AG09309 (cell line): Measurements from ENCODE around the gene ZBTB49.

Experiments used
- DNase-seq: peaks from one replicate; pipeline ENCODE4 v3.0.0-alpha.2; 2010; ENCODE audit warnings: low read depth
- H3K4me3 ChIP-seq: 2 replicates; pipeline ENCODE4 v1.5.1; 2011; ENCODE audit warnings: mild to moderate bottlenecking, low read depth, low read length, moderate library complexity; ENCODE audit not compliant: control insufficient read depth
- TF ChIP-seq, protein P1 (sequence below): IDR thresholded peaks from 2 replicates; pipeline ENCODE4 v1.5.1; 2011; ENCODE audit warnings: mild to moderate bottlenecking, low read depth, low read length, inconsistent platforms; ENCODE audit not compliant: insufficient read depth, control insufficient read depth; ENCODE audit errors: missing control alignments

Gene ZBTB49

DNA sequence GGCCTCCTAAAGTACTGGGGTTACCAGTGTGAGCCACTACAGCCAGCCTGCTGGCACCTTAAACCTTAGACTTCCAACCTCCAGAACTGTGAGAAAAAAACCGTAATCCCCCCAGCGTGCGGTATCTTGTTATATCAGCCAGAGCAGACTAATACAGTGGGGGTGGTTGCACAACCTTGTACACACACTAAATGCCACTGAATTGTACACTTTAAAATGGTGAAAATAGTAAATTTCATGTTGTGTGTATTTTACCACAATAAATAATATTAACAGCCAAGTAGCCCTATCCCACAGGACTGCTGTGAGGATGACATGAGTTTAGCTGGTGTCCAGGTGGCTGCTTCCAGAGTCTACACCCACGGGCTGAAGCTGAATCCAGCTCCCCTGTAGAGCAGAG, 38.8 kb downstream of the ZBTB49 start:
- TF ChIP-seq, protein P1, sequence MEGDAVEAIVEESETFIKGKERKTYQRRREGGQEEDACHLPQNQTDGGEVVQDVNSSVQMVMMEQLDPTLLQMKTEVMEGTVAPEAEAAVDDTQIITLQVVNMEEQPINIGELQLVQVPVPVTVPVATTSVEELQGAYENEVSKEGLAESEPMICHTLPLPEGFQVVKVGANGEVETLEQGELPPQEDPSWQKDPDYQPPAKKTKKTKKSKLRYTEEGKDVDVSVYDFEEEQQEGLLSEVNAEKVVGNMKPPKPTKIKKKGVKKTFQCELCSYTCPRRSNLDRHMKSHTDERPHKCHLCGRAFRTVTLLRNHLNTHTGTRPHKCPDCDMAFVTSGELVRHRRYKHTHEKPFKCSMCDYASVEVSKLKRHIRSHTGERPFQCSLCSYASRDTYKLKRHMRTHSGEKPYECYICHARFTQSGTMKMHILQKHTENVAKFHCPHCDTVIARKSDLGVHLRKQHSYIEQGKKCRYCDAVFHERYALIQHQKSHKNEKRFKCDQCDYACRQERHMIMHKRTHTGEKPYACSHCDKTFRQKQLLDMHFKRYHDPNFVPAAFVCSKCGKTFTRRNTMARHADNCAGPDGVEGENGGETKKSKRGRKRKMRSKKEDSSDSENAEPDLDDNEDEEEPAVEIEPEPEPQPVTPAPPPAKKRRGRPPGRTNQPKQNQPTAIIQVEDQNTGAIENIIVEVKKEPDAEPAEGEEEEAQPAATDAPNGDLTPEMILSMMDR: no peak
- no peak for DNase-seq
- H3K4me3 ChIP-seq: no peak overlapping the region

GRCh38 chr4:4329496-4329895, 39.4 kb downstream of the ZBTB49 start:
- no peak for DNase-seq
- TF ChIP-seq, protein P1: no peak
- no peak overlapping the region for H3K4me3 ChIP-seq

- TF ChIP-seq, protein P1: no peak
- H3K4me3 ChIP-seq: no peak overlapping the region
- no peak for DNase-seq
Measured at GRCh38 chr4:4330794-4331193, 40.7 kb downstream of the ZBTB49 start.

DNA sequence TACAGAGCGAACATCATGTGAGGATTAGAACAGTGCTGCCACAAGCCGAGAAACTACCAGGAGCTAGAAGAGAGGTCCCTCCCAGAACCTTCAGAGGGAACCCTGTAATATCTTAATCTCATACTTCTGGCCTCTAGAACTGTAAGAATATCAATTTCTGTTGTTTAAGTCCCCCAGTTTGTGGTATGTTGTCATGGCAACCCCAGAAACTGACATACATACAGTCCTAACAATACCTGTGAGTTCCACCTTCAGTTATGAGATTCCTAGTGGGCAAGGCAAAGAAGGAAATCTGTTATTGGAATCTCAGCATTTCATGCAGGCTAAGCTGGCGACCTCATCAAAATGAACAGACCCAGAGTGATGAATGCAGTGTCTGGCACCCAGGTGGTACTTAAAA, 42.5 kb downstream of the ZBTB49 start:
- TF ChIP-seq, protein P1: no peak
- DNase-seq: no peak
- no peak overlapping the region for H3K4me3 ChIP-seq

GRCh38 chr4:4333265-4333706, 43.2 kb downstream of the ZBTB49 start:
- no peak overlapping the region for H3K4me3 ChIP-seq
- TF ChIP-seq, protein P1: peak; percentile 6
- DNase-seq: peak; percentile 66

DNA sequence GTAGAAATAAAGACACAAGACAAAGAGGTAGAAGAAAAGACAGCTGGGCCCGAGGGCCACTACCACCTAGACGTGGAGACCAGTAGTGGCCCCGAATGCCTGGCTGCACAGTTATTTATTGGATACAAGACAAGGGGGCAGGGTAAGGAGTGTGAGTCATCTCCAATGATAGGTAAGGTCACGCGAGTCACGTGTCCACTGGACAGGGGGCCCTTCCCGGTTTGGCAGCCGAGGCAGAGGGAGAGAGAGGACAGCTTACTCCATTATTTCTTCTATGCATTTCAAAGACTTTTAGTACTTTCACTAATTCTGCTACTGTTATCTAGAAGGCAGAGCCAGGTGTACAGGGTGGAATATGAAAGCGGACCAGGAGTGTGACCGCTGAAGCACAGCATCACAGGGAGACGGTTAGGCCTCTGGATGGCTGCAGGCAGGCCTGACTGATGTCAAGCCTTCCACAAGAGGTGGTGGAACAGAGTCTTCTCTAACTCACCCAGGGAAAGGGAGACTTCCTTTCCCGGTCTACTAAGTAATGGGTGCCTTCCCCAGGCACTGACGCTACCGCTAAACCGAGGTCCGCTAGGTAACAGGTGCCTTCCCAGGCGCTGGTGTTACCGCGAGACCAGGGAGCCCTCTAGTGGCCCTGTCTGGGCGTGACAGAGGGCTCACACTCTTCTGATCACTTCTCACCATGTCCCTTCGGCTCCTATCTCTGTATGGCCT, 44.9 kb downstream of the ZBTB49 start:
- H3K4me3 ChIP-seq: no peak overlapping the region
- TF ChIP-seq, protein P1: peak; percentile 89
- no peak for DNase-seq
